Mammary epithelial cell (primary cell): ENCODE measurements around the gene FKBP10.

Experiments used
- EZH2 ChIP-seq: IDR thresholded peaks from 2 replicates; pipeline ENCODE4 v1.6.1; 2012; ENCODE audit warnings: low read length, inconsistent platforms, borderline replicate concordance
- TF ChIP-seq, protein P1 (sequence below), 2 donors: IDR thresholded peaks in 1 of 2; conservative IDR thresholded peaks in 1 of 2; 2 replicates each; pipeline ENCODE4 v1.5.1; 2011 to 2012; ENCODE audit warnings: inconsistent platforms in 2 of 2, low read length in 2 of 2, mild to moderate bottlenecking in 2 of 2, control low read depth in 1 of 2, low read depth in 1 of 2; ENCODE audit not compliant: insufficient read depth in 1 of 2; ENCODE audit errors: extremely low read depth in 1 of 2

DNA sequence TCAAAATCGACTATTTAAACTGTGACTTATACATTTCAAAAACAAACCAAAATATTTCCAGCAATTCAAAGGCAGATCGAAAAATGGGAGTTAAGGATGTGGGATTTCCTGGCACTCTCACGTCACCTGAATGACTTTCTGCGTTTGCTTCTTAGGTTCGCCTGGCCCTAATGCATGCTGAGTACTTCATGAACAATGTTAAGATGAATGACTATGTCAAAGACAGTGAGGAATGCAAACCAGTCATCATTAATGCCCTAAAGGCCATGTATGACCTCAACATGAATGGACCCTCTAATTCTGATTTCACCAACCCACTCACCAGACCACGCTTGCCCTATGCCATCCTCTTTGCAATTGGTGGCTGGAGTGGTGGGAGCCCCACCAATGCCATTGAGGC lies 32.2 kb downstream of the FKBP10 start:
- TF ChIP-seq, protein P1, sequence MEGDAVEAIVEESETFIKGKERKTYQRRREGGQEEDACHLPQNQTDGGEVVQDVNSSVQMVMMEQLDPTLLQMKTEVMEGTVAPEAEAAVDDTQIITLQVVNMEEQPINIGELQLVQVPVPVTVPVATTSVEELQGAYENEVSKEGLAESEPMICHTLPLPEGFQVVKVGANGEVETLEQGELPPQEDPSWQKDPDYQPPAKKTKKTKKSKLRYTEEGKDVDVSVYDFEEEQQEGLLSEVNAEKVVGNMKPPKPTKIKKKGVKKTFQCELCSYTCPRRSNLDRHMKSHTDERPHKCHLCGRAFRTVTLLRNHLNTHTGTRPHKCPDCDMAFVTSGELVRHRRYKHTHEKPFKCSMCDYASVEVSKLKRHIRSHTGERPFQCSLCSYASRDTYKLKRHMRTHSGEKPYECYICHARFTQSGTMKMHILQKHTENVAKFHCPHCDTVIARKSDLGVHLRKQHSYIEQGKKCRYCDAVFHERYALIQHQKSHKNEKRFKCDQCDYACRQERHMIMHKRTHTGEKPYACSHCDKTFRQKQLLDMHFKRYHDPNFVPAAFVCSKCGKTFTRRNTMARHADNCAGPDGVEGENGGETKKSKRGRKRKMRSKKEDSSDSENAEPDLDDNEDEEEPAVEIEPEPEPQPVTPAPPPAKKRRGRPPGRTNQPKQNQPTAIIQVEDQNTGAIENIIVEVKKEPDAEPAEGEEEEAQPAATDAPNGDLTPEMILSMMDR (conservative IDR thresholded peaks at IDR 0.05 in 1 of 2, IDR thresholded peaks at IDR 0.05 in 1 of 2; ENCODE audit: extremely low read depth in 1 of 2, insufficient read depth in 1 of 2, low read depth in 1 of 2, low read length in 2 of 2) = no peak
- no peak for TF ChIP-seq EZH2
